HEK293T (cell line): Measurements from ENCODE around the gene ZNF236.
"Not testable (repeated sequence)": the region's sequence is repeated elsewhere in the genome, so short reads cannot be mapped to it uniquely, and the experiment has no call there.

Source experiments
- CTCF ChIA-PET: fragments of 350-600 bp; formaldehyde crosslinking; extraction: SDS; loops from one replicate; lab custom pipeline; 2021; ENCODE audit warnings: antibody characterized with exemption, inconsistent platforms; lab: Yijun Ruan, JAX
- POLR2A ChIA-PET: fragments of 350-600 bp; formaldehyde crosslinking; extraction: SDS; loops from one replicate; lab custom pipeline; 2020; ENCODE audit warnings: antibody characterized with exemption, inconsistent platforms; lab: Yijun Ruan, JAX
- DNase-seq: peaks from one replicate; pipeline ENCODE4 v3.0.0; 2012; ENCODE audit warnings: mixed read lengths; ENCODE audit errors: extremely low spot score
- ARNT ChIP-seq: fragments of 450-650 bp; IDR thresholded peaks from 2 replicates; pipeline ENCODE4 v1.6.1; 2017; ENCODE audit warnings: mild to moderate bottlenecking
- BHLHE40 ChIP-seq: fragments of 450-650 bp; IDR thresholded peaks from 2 replicates; pipeline ENCODE4 v1.6.1; 2016; ENCODE audit warnings: mild to moderate bottlenecking, moderate library complexity, borderline replicate concordance
- CTBP1 ChIP-seq: fragments of 450-650 bp; IDR thresholded peaks from 2 replicates; pipeline ENCODE4 v1.6.1; 2016; ENCODE audit warnings: borderline replicate concordance
- ELF4 ChIP-seq: fragments of 450-650 bp; IDR thresholded peaks from 2 replicates; pipeline ENCODE4 v1.6.1; 2017; ENCODE audit warnings: antibody characterized with exemption
- FOXA1 ChIP-seq: fragments of 450-650 bp; IDR thresholded peaks from 2 replicates; pipeline ENCODE4 v1.6.1; 2016; ENCODE audit warnings: mild to moderate bottlenecking
- FOXK2 ChIP-seq: fragments of 450-650 bp; IDR thresholded peaks from 2 replicates; pipeline ENCODE4 v1.6.1; 2016; ENCODE audit warnings: mild to moderate bottlenecking
- FOXM1 ChIP-seq: fragments of 450-650 bp; IDR thresholded peaks from 2 replicates; pipeline ENCODE4 v1.6.1; 2017; ENCODE audit warnings: mild to moderate bottlenecking, borderline replicate concordance
- HDGF ChIP-seq: fragments of 450-650 bp; IDR thresholded peaks from 2 replicates; pipeline ENCODE4 v1.6.1; 2017; ENCODE audit warnings: antibody characterized with exemption, borderline replicate concordance
- L3MBTL2 ChIP-seq: fragments of 450-650 bp; conservative IDR thresholded peaks from 2 replicates; pipeline ENCODE4 v1.6.1; 2016; ENCODE audit warnings: mild to moderate bottlenecking
- LEF1 ChIP-seq: fragments of 450-650 bp; IDR thresholded peaks from 2 replicates; pipeline ENCODE4 v1.6.1; 2017; ENCODE audit warnings: mild to moderate bottlenecking, borderline replicate concordance
- NFRKB ChIP-seq: fragments of 450-650 bp; IDR thresholded peaks from 2 replicates; pipeline ENCODE4 v1.6.1; 2016; ENCODE audit warnings: mild to moderate bottlenecking, moderate library complexity
- PKNOX1 ChIP-seq: fragments of 450-650 bp; IDR thresholded peaks from 2 replicates; pipeline ENCODE4 v1.6.1; 2016
- SP1 ChIP-seq: fragments of 450-650 bp; IDR thresholded peaks from 2 replicates; pipeline ENCODE4 v1.6.1; 2017
- SUZ12 ChIP-seq: fragments of 450-650 bp; IDR thresholded peaks from 2 replicates; pipeline ENCODE4 v1.6.1; 2016; ENCODE audit warnings: mild to moderate bottlenecking
- TARDBP ChIP-seq: fragments of 450-650 bp; IDR thresholded peaks from 2 replicates; pipeline ENCODE4 v1.6.1; 2016
- ZNF384 ChIP-seq: fragments of 450-650 bp; IDR thresholded peaks from 2 replicates; pipeline ENCODE4 v1.6.1; 2016

ZNF236 gene

GRCh38 chr18:76805221-76805620, 17.1 kb upstream of the ZNF236 start:
- TF ChIP-seq ELF4 (no peak), SP1 (no peak), PKNOX1 (no peak), BHLHE40 (no peak), TARDBP (no peak), NFRKB (no peak), LEF1 (no peak), HDGF (no peak), FOXK2 (no peak), ARNT (no peak), SUZ12 (no peak), FOXA1 (no peak)
- DNase-seq = no peak
- ChIA-PET POLR2A (no interaction called here), CTCF (interaction anchor here (0.6 to 1.3 kb wide), 2 partner anchors 14 to 878 kb away, joined by 3 read pairs; no protein-coding TSS in a partner anchor)

- TF ChIP-seq ZNF384 (no peak), FOXM1 (no peak), PKNOX1 (no peak), LEF1 (no peak), FOXK2 (no peak), BHLHE40 (no peak), CTBP1 (no peak), TARDBP (no peak), SP1 (no peak), ELF4 (no peak), L3MBTL2 (no peak), NFRKB (no peak), ARNT (no peak), SUZ12 (no peak), FOXA1 (no peak), HDGF (no peak)
- ChIA-PET CTCF (interaction anchor here (1.3 kb wide), 1 partner anchor 13 kb away, joined by 3 read pairs; no protein-coding TSS in a partner anchor), POLR2A (no interaction called here)
- DNase-seq = no peak
Observed at GRCh38 chr18:76806301-76806700, 16.1 kb upstream of the ZNF236 start.

- TF ChIP-seq CTBP1 = no peak
- no peak for TF ChIP-seq HDGF
- TF ChIP-seq FOXK2 = no peak
- CTCF ChIA-PET = no interaction called here
- POLR2A ChIA-PET = no interaction called here
- no peak for DNase-seq
Observed at GRCh38 chr18:76808561-76808960, 13.8 kb upstream of the ZNF236 start.

GRCh38 chr18:76811530-76811929, 10.8 kb upstream of the ZNF236 start:
- DNase-seq, POLR2A ChIA-PET: not testable (repeated sequence)
- CTCF ChIA-PET = interaction anchor here (1.9 kb wide), 1 partner anchor 8 kb away, joined by 6 read pairs; no protein-coding TSS in a partner anchor

GRCh38 chr18:76814256-76814655, 8.1 kb upstream of the ZNF236 start:
- no peak for DNase-seq
- ChIA-PET CTCF (no interaction called here), POLR2A (no interaction called here)
- no peak for TF ChIP-seq PKNOX1
- no peak for TF ChIP-seq SUZ12
- no peak for TF ChIP-seq BHLHE40
- TF ChIP-seq TARDBP = no peak
- no peak for TF ChIP-seq ZNF384
- TF ChIP-seq FOXK2 = no peak

- no peak for DNase-seq
- CTCF ChIA-PET = interaction anchor here (1.1 kb wide), 1 partner anchor 13 kb away, joined by 5 read pairs; no protein-coding TSS in a partner anchor
- POLR2A ChIA-PET = no interaction called here
- no peak for TF ChIP-seq TARDBP
- TF ChIP-seq HDGF = no peak
- TF ChIP-seq FOXK2 = no peak
Observed at GRCh38 chr18:76816127-76816526, 6.2 kb upstream of the ZNF236 start.

GRCh38 chr18:76817888-76818611, 4.3 kb upstream of the ZNF236 start:
- DNase-seq = no peak
- TF ChIP-seq FOXM1 = no peak
- TF ChIP-seq SP1 = no peak
- TF ChIP-seq L3MBTL2 = no peak
- TF ChIP-seq TARDBP = no peak
- no peak for TF ChIP-seq ELF4
- no peak for TF ChIP-seq PKNOX1
- TF ChIP-seq ZNF384 = no peak
- no peak for TF ChIP-seq BHLHE40
- TF ChIP-seq LEF1 = no peak
- TF ChIP-seq SUZ12 = no peak
- TF ChIP-seq CTBP1 = no peak
- TF ChIP-seq FOXK2 = no peak
- TF ChIP-seq NFRKB = no peak
- no peak for TF ChIP-seq HDGF
- no peak for TF ChIP-seq FOXA1
- TF ChIP-seq ARNT = no peak
- ChIA-PET CTCF (no interaction called here), POLR2A (no interaction called here)
